Activated gamma-delta T cell treated with Interleukin-2 at 50 U/mL for 16 hours (primary cell): Measurements from ENCODE around the gene INSL4.

Experiments
- DNase-seq: peaks from one replicate; pipeline ENCODE4 v3.0.0-alpha.2; 2020

Gene INSL4

DNA sequence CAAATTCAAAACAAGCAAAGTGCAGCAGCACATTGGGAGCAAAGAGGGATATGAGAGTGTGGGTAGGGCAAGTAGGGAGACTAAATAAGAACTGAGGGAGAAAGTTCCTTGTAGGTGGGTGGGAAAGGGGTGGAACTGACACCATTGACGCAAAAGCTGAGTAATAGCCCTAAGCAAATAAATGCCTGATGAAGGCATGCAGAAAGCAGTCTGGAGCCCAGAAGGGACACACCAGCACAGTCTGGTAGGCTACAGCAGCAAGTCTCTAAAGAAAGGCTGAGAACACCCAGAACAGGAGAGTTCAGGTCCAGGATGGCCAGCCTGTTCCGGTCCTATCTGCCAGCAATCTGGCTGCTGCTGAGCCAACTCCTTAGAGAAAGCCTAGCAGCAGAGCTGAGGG is at the start of gene INSL4:
TSS of gene INSL4 (plus strand) at position 208 of the 400 bp plus-strand sequence. CDS start at position 313, 105 bp downstream.
- no peak for DNase-seq

GRCh38 chr9:5184776-5185175 is 46.4 kb upstream of the INSL4 start:
- DNase-seq, result no peak

DNA sequence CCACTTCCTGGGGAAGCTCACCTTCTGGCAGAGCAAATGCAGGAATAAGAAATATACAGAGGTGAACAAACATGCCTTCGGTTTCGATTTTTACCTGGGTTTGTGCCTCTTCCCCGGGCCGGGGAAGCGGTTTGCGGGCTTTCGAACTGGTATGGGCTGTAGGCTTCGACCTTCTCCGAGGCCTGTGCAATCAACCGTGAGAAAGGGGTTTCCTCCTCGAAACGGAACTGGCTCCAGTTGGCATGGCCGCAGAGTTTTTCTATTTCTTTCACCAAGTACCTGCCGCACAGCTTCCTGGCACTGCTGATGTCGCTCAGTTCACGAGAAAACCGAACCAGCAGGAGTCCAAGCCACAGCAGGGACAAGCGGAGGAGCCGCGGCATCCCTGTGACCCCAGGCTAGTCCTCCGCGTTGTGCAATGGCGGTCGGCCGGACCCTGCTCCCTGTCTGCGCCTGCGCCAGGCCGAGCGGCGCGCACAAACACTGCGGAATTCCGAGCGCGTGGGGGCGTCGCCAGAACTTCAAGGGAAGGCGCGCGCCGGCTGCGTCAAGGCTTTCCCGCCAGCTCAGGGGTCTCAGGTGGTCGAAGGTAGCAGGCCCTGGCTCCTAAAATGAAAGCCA is 45.9 kb upstream of the INSL4 start, which contains the start of gene INSL6:
TSS of gene INSL6 (minus strand) at position 420 of the 621 bp plus-strand sequence. CDS start at position 383, 37 bp downstream.
- no peak for DNase-seq

GRCh38 chr9:5186416-5187169 is 44.6 kb upstream of the INSL4 start:
- peak; percentile 52 for DNase-seq

GRCh38 chr9:5188060-5188984 is 42.9 kb upstream of the INSL4 start:
- no peak for DNase-seq

- DNase-seq, result no peak
Observed at GRCh38 chr9:5191985-5192384, 39.2 kb upstream of the INSL4 start.

DNA sequence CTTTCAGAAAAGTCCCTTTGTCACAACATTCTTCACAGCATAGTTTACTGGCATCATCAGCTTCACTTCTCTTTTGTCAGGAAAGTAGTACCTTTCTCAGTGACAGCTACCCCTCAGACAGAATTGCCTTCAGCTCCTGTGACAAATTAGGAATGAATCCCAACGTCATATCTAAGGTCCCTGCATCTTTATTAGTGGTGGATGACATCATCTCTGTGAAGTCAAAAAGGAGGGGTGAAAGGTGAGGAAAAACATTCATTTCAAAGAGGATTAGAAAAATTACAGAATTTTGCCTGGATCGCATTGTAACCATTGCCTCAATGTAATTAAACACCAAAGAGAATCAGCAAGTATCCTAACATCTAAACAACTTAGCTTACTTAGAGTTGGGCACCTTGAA is 37.9 kb upstream of the INSL4 start:
- DNase-seq, result no peak

DNA sequence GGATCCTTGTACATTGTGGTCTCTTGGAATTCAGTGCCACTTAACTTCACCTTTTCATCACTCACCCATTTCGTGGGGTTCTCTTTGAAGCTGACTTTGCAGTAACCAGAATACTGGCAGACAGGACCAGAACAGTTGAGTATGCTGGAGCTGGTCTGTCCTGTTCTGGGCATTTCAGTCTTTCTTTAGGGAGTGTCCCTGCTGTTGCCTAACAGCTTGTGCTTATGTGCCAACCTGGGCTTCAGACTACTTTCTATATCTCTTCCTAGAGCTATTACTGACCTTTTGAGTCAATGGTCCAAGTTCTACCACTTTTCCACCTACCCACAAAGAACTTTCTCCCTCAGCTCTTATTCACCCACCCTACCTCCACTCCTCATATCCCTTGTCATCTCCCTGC is 35.8 kb upstream of the INSL4 start:
- DNase-seq, result no peak

- no peak for DNase-seq
Observed at GRCh38 chr9:5205071-5205470, 26.1 kb upstream of the INSL4 start.

- DNase-seq, result no peak
Observed at GRCh38 chr9:5230554-5230953, 665 bp upstream of the INSL4 start.

DNA sequence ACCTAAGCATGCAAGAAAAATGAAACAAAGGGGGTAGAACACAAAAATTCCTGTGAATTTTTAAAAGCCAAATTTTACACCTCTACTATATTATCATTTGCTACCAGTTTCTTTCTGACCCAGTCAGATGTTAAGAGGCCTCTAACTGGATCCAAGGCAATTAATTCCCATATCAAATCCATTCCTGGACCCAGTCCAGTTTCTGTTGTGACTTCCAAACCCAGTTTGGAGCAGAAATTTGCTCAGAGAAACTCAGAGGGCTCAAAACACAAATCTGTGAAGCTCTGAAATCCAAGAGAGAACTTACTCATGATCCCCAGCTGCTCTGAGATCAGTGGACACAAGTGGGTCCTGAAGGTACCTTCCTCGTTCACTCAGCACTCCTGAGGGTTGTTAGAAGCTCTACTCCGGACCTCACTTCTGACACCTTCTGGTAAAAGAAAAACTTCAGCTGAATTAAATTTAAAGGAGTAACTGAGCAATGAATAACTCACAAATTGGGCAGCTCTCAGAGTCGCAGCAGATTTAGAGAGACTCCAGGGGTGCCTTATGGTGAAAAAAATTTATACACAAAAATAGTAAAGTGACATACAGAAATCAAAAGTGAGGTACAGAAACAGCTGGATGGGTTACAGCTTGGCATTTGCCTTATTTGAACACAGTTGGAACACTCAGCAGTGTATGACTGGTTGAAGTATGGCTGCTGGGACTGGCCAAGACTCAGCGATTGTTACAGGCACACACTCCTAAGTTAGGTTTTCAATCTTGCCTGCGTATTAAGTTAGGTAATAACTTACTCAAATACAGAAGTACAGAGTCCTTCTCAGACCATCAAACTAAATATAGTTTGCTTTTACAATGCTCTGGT is 32.4 kb downstream of the INSL4 start:
- no peak for DNase-seq

- no peak for DNase-seq
Observed at GRCh38 chr9:5264219-5264595, 33.0 kb downstream of the INSL4 start.

DNA sequence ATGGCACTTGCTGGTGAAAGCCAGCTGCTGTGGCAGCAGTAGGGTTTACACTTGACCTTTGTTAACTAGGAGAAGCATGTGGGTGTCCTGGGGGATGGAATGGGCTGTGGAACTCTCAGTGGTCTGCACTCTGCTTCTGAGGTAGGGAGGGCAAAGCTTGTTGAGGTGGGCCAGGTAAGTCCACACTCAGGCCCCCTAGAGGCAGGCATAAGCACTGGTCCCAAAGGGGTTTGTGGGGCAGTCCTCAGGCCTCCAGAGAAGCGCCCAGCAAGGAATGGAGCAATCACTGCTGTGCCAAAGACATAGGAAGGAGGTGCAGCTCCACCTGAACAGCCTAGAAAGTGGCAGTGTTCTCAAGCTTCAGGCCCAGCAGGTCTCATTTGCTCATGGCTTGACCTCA is 34.7 kb downstream of the INSL4 start:
- DNase-seq, result no peak

DNA sequence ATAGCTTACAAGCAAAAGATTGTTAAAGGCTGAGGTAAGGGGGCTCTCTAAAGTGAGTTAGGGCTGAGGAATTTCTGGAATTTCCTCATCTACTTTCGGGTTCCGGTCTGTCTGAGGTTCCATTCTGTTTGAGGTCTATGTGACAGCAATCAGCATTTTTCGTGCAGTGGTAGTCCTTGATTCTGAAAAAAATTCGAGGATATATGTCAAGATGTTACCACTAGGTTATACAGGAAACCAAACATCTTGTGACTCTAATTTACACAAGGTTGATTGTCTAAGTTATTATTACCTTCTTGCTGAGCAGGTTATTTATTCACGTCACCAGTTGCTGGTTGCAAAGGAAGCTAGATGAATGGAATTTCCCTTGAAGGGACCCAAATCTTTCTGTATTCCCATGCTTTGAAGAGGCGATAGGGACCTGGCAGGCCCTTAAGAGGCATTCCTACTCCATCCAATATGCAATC is 38.1 kb downstream of the INSL4 start:
- DNase-seq, result no peak

- DNase-seq, result no peak
Observed at GRCh38 chr9:5274770-5275169, 43.6 kb downstream of the INSL4 start.

DNA sequence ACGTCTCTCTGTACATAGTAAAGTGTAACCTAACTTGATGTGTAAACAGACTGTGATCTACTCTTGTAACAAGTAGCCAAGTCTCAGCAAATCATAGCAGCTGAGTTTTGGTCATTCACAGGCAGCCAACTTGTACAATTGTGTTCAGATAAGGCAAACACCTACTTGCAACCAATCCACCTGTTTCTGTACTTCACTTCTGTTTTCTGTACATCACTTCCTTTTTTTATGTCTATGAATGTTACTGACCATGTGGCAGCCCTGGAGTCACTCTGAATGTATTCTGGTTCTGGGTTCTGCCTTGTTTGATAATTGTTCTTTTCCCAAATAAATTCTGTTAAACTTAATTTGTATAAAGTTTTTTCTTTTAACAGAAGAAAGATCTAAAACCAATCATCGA is 47.3 kb downstream of the INSL4 start:
- no peak for DNase-seq
